ENCODE results near the gene ALKBH8. TPM values are rescaled to one million over a fixed set of nuclear protein-coding genes. Genes with fewer than 3 reads are reported as not detected.

The ALKBH8 gene, protein sequence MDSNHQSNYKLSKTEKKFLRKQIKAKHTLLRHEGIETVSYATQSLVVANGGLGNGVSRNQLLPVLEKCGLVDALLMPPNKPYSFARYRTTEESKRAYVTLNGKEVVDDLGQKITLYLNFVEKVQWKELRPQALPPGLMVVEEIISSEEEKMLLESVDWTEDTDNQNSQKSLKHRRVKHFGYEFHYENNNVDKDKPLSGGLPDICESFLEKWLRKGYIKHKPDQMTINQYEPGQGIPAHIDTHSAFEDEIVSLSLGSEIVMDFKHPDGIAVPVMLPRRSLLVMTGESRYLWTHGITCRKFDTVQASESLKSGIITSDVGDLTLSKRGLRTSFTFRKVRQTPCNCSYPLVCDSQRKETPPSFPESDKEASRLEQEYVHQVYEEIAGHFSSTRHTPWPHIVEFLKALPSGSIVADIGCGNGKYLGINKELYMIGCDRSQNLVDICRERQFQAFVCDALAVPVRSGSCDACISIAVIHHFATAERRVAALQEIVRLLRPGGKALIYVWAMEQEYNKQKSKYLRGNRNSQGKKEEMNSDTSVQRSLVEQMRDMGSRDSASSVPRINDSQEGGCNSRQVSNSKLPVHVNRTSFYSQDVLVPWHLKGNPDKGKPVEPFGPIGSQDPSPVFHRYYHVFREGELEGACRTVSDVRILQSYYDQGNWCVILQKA
- total RNA-seq: 16.7 TPM

DNA sequence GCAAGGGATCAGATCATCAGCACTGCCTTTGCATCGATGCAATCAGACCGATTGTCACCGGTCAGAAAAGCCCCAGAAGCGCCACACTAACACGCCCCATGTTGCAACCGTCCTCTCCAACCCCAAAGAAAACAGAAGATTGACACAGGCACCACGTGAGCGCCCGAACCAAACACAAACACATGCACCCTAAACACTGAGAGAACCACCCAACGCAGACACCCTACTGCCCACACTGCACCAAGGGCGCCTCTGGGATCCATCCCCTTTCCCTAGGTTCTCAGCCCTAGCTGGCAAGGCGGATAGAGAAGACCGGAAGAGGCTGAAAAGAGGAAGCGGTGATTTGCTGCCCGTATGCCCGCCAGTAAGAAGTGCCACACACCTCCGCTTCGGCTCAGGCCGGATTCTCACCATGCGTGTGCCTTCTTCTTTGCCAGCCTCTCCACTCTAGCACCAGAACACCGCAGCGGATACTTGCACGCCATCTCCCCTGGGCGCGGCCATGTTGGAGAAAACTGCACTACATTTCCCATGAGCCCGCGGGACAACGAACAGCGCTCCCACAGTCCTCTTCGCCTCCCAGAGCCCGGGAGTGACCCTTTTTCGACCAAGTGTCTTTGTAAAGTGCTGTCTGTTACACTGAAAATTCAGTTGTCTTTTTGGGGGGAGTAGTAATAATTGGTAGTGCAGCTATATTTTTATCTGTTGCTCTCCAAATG, at the start of gene ALKBH8:
TSS of gene ALKBH8 (minus strand) at position 517 of the 719 bp plus-strand sequence. CDS start 4,842 bp downstream, outside the sequence.
- DNase-seq (ENCODE audit: low spot score in 2 of 2) (peak; percentile 46 to 52), FAIRE-seq (no peak)

DNA sequence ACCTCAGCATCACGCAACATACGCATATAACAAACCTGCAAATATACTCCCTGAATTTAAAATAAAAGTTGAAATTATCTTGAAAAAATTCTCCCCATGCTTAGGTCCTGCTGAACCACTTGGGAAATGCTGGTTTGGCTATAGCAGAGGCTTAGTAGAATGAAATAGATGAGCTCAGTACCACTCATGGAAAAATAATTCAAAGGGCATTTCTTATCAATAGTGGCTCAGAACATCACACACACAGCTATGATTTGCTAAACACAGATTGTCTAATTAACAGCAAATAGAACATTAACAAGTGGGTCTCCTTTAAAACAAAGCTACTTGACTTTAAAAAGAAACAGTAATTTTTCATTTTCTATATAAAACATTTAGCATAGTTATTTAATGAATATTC, 46.9 kb upstream of the ALKBH8 start:
- FAIRE-seq (no peak), DNase-seq (ENCODE audit: low spot score in 2 of 2) (no peak)

GRCh38 chr11:107609400-107610218, 44.1 kb upstream of the ALKBH8 start:
- FAIRE-seq (no peak), DNase-seq (ENCODE audit: low spot score in 2 of 2) (no peak)

DNA sequence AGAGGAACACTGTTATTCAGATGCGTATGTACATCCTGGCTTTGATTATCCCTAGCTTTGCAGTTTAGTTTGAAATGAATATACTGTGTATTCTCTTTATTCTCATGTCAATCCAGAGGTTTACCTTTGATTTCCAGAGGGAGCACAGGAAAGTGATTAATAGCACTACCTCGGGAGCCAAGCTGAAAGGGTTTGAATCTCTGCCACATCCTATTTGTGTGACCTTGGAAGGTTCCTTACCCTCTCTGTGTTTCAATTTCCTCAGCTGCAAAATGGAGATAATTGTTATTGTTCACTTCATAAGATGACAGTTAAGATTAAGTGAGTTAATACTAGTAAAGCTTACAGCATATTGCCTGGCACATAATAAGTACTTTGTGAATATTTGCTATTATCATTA, 43.3 kb upstream of the ALKBH8 start:
- DNase-seq (ENCODE audit: low spot score in 2 of 2): no peak
- no peak for FAIRE-seq

GRCh38 chr11:107606141-107606540, 40.6 kb upstream of the ALKBH8 start:
- no peak for DNase-seq (ENCODE audit: low spot score in 2 of 2)
- no peak for FAIRE-seq

- no peak for DNase-seq (ENCODE audit: low spot score in 2 of 2)
- no peak for FAIRE-seq
Observed at GRCh38 chr11:107605061-107606006, 39.8 kb upstream of the ALKBH8 start.

- DNase-seq (ENCODE audit: low spot score in 2 of 2) (no peak), FAIRE-seq (no peak)
Observed at GRCh38 chr11:107598225-107599139, 32.9 kb upstream of the ALKBH8 start.

- FAIRE-seq: no peak
- no peak for DNase-seq (ENCODE audit: low spot score in 2 of 2)
Observed at GRCh38 chr11:107594736-107595135, 29.2 kb upstream of the ALKBH8 start.

GRCh38 chr11:107593951-107594350, 28.4 kb upstream of the ALKBH8 start:
- FAIRE-seq (no peak), DNase-seq (ENCODE audit: low spot score in 2 of 2) (no peak)

DNA sequence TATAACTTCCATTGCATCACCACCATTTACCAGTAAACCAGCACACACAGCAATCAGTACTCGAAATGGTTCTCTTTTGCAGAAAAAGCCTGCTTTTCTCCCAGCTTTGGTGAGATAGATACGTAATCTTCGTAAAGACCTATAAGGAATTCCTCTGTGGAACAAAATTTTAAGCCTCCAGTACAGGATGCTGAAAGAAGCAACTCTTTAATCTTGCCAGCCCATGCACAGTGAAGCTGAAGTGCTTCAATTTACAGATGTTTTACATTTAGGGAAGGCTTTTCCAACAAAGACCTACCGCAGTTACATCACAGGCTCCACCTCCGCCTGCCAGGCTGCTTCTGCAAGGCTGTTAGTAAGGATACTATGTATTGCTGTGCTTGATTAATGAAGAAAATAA, 27.3 kb upstream of the ALKBH8 start:
- FAIRE-seq: no peak

GRCh38 chr11:107592231-107592590, 26.7 kb upstream of the ALKBH8 start:
- no peak for DNase-seq (ENCODE audit: low spot score in 2 of 2)
- no peak for FAIRE-seq

More for the DNA sequence above, 27.3 kb upstream of the ALKBH8 start:
- no peak for DNase-seq (ENCODE audit: low spot score in 2 of 2)

DNA sequence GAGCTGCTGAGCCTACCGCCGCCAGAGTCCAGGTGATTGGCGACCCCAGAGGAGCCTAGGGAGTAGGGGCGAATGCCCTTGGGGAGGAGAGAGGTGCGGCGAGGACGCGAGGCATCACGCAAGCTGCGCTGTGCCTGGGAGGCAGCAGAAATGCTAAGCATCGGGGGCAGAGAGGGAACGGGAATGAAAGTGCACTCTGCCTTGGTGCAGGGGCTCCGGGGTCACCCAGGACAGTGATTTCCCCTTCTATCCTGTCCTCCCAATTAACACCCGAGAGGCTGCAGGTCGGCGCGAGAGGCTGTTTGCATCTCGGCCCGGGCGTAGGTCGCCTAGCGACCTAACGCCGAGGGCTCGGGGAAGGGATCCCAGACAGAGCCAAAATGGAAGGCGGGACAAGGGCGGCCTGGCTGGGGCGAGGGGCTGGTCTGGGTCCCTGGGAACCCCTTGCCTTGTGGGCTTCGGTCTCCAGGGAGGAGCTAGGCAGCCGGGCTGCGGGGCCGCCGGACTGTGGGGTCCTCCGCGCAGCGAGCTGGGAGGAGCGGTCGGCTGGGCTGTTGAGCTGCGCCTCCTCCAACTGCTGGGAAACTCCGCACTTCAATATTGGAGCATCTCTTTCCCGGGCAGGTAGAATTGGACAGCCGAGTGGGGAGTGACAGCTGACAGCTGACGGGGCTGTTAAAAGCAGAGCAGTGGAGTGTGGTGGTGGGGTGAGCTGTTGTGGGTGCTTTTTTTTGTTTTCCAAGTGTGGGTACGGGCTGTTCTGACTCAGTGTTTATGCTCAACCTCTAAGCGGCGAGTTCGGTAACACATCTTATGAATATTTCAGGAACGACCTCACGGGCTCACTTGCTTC, 26.1 kb upstream of the ALKBH8 start:
- FAIRE-seq (no peak), DNase-seq (ENCODE audit: low spot score in 2 of 2) (peak in 1 of 2 donors; percentile 19)

DNA sequence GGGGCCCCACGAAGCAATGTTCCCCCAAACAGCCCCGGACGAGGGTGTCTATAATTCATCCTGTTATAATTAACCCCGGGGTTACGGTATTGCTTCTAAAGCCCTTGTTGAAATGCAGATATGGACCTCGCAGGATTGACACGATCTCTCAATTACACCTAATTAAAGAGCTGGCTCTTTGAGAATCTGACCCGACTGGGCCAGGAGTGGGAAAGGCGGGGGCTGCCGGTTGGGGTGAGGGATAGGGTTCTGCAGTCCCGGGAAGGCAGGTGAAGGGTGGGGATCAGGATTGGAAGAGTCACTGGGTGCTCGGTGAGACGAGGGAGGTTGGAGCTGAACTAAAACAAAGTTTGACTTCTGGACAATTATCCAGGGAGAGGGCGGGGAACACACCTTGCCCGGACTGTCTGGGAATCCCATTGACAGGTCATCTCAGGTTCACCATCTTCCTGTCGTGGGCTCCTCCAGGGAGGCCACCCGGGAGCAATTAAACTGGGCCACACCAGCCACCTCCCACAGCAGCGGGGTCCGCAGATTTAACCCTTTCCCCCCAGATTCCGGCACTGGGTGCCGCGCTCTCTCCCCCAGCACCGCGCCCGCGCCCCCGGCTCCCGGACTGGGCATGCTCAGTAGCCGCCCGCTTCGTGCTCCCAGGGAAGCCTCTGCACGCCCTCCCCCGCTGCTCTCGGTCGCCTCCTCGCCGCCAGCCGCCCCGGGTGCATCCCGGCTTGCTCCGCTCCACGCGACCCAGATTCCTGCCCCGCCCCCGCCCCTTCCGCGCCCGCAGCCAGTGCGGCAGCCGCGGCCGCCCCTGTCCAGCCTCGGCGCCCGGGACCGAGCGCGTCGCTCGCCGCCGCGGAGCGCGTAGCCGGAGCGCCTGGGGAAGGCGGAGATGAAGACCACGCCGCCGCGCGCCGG, 25.2 kb upstream of the ALKBH8 start, which contains the start of gene ELMOD1:
TSS of gene ELMOD1 (plus strand) at position 688 of the 918 bp plus-strand sequence. CDS start 27,043 bp downstream, outside the sequence.
- DNase-seq (ENCODE audit: low spot score in 2 of 2) (peak; percentile 71 to 76), FAIRE-seq (no peak)

GRCh38 chr11:107587306-107587979, 21.9 kb upstream of the ALKBH8 start:
- DNase-seq (ENCODE audit: low spot score in 2 of 2): no peak
- no peak for FAIRE-seq

DNA sequence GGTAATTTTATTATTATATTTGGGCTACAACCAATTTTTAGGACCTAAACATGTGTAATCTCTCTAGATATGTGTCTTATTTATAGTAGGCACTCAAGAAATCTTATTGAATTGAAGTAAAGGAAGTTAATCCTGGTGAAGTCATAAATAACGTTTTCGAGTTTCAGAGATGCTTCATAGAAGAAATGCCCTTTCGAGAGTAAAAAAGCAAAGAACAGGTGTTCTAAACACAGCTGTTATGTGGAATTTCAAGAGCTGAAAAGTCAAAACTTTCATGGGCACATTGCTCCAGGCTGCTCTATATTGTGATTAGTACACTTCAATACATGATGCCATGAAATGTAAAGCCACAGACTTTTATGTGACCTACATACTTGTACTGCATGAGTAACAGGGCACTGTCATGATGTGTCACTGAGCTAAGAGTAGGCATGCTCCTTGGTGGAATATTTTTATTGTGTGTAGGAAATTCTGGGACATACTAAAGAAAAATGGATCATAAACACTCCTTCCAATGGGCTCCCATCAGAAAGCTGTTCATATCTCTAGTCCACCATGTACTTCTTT, 18.2 kb upstream of the ALKBH8 start:
- FAIRE-seq: no peak
- no peak for DNase-seq (ENCODE audit: low spot score in 2 of 2)
